ENCODE results near the gene LRRC47.

The LRRC47 gene

GRCh38 chr1:3796215-3797061 lies at the start of gene LRRC47:
TSS of gene LRRC47 (minus strand) at chr1:3796498. CDS start at chr1:3796476, 22 bp downstream.
- peak; percentile 95 for DNase-seq

GRCh38 chr1:3842912-3843311 lies 46.6 kb upstream of the LRRC47 start:
- DNase-seq = no peak

- no peak for DNase-seq
Observed at GRCh38 chr1:3841491-3841890, 45.2 kb upstream of the LRRC47 start.

- no peak for DNase-seq
Observed at GRCh38 chr1:3838788-3839187, 42.5 kb upstream of the LRRC47 start.

GRCh38 chr1:3837685-3838084 lies 41.4 kb upstream of the LRRC47 start:
- DNase-seq = no peak

GRCh38 chr1:3837200-3837599 lies 40.9 kb upstream of the LRRC47 start:
- no peak for DNase-seq

GRCh38 chr1:3836421-3836820 lies 40.1 kb upstream of the LRRC47 start:
- DNase-seq = no peak

- DNase-seq = no peak
Observed at GRCh38 chr1:3834701-3835100, 38.4 kb upstream of the LRRC47 start.

- DNase-seq = no peak
Observed at GRCh38 chr1:3831689-3832088, 35.4 kb upstream of the LRRC47 start.

- no peak for DNase-seq
Observed at GRCh38 chr1:3828391-3828790, 32.1 kb upstream of the LRRC47 start.

GRCh38 chr1:3827813-3828307 lies 31.6 kb upstream of the LRRC47 start:
- no peak for DNase-seq

GRCh38 chr1:3825356-3825755 lies 29.1 kb upstream of the LRRC47 start:
- DNase-seq = no peak

GRCh38 chr1:3824650-3825049 lies 28.4 kb upstream of the LRRC47 start:
- no peak for DNase-seq

GRCh38 chr1:3822421-3822820 lies 26.1 kb upstream of the LRRC47 start:
- no peak for DNase-seq

GRCh38 chr1:3821908-3822307 lies 25.6 kb upstream of the LRRC47 start:
- no peak for DNase-seq

- DNase-seq = no peak
Observed at GRCh38 chr1:3821447-3821846, 25.1 kb upstream of the LRRC47 start.

- DNase-seq = no peak
Observed at GRCh38 chr1:3821004-3821403, 24.7 kb upstream of the LRRC47 start.

GRCh38 chr1:3820316-3820715 lies 24.0 kb upstream of the LRRC47 start:
- no peak for DNase-seq

- DNase-seq = no peak
Observed at GRCh38 chr1:3819771-3820200, 23.5 kb upstream of the LRRC47 start.

GRCh38 chr1:3817821-3818597 lies 21.7 kb upstream of the LRRC47 start:
- no peak for DNase-seq

- no peak for DNase-seq
Observed at GRCh38 chr1:3817138-3817740, 20.9 kb upstream of the LRRC47 start.

GRCh38 chr1:3816331-3817137 lies 20.2 kb upstream of the LRRC47 start:
- DNase-seq = no peak

Measured in activated T-cell treated with anti-CD3 and anti-CD28 coated beads, Interleukin-2, amount 50 U/mL, for 48 hours (primary cell).